Body of pancreas (tissue), 4 donors: ENCODE data around the gene NOTCH4.

Experiments
- POLR2A ChIP-seq, 3 donors: fragments of 450-650 bp; IDR thresholded peaks; one replicate each; pipeline ENCODE4 v1.6.1; 2016; ENCODE audit warnings: antibody characterized with exemption in 3 of 3, mild to moderate bottlenecking in 2 of 3
- TF ChIP-seq, protein P1 (sequence below), 7 experiments: fragments of 450-650 bp in 4 of 7; fragments of 200-600 bp in 3 of 7; sonication (generic) in 3 of 7; IDR thresholded peaks; one replicate each; pipeline ENCODE4 v1.5.1; 2016 to 2019; ENCODE audit warnings: antibody characterized with exemption in 7 of 7

DNA sequence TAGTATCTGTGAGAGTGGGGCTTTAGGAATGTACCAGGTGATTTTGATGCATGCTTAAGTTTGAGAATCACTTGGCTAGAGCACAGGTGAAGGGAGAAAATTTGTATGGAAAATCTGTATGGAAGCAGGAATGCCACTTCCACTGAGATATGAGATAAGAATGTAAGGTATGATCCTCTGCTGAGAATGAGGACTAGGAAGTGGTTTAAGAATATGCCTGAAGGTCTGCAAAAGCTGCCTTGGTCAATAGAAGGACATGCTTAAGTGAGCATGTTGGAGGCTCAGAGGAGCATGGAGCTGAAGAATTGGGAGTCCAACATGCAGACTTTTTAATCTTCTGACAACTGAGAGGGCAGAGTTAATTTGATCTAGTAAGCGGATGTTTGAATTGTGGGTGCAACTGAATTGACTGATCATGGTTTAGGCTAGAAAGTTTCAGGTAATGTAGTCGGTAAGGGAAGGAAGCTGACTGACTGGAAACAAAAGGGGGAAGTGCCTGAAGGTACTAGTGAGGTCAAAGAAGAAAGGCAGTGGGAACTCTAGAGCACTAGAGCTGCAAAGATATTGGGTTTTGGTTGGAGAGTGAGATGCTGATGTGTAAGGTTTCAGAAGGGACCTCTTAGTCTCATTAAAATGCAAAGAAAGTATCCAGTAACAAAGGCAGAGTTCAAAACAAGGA lies 28.6 kb upstream of the NOTCH4 start:
- TF ChIP-seq, protein P1, sequence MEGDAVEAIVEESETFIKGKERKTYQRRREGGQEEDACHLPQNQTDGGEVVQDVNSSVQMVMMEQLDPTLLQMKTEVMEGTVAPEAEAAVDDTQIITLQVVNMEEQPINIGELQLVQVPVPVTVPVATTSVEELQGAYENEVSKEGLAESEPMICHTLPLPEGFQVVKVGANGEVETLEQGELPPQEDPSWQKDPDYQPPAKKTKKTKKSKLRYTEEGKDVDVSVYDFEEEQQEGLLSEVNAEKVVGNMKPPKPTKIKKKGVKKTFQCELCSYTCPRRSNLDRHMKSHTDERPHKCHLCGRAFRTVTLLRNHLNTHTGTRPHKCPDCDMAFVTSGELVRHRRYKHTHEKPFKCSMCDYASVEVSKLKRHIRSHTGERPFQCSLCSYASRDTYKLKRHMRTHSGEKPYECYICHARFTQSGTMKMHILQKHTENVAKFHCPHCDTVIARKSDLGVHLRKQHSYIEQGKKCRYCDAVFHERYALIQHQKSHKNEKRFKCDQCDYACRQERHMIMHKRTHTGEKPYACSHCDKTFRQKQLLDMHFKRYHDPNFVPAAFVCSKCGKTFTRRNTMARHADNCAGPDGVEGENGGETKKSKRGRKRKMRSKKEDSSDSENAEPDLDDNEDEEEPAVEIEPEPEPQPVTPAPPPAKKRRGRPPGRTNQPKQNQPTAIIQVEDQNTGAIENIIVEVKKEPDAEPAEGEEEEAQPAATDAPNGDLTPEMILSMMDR (IDR thresholded peaks at IDR 0.05) = no peak
- TF ChIP-seq POLR2A (IDR thresholded peaks at IDR 0.05) = no peak
